GM19463 (cell line): Measurements from ENCODE around the gene IL27RA.

ENCODE experiments used
- ATAC-seq: cut with Tn5 transposase; IDR thresholded peaks from one replicate; pipeline ENCODE4 v1.9.1; 2021; ENCODE audit warnings: mild to moderate bottlenecking, moderate library complexity; ENCODE audit not compliant: unreplicated experiment

Gene IL27RA

DNA sequence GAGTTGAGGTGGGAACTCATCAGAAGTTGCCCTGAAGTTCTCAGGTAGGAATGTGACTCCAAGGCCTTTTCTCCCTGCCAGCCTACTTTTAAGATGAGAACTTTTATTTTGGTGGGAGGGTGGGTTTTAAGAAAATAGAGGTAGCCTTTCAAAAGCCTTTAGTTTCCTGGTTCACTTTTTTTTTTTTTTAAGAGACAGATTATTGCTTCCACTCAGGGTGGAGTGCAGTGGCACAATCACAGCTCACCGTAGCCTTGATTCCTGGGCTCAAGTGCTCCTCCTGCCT is 51.1 kb downstream of the IL27RA start:
- ATAC-seq, result no peak

DNA sequence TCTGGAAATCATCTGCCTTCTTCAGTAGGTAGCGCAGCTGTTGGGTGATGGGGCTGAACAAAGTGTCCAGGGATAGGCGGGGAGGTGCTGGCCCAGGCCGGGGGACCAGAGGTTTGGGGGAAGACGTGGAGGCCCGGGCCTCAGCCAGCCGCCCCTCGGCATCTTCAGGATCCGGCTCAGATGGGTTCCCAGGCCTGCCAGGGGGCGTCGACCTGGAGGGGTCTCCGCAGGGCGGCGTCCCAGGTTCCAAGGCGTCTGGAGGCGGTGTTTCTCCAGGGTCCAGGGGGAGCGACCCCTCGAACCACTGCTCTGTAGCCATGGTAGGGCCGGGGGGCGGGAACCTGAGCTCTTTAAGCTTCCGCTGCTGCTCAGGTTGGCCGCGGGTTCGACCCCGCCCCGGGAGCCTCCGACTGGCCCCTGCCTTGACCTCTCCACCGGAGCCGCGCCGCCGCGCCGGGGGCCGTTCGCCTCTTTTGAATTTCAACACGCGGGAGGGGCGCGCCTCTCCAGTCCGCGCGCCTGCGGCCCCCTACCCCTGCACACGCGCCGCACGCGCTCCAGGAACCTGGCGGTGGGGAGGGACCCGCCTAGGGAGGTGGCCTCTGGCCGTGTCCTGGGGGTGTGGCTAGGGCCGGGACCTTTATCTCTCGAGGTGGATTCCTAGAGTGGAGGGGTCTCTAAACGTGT is 53.9 kb downstream of the IL27RA start, which contains the start of gene C19orf67:
C19orf67 (minus strand) TSS at position 475 of the 687 bp plus-strand sequence; CDS start at position 319, 156 bp downstream.
- ATAC-seq, result no peak

DNA sequence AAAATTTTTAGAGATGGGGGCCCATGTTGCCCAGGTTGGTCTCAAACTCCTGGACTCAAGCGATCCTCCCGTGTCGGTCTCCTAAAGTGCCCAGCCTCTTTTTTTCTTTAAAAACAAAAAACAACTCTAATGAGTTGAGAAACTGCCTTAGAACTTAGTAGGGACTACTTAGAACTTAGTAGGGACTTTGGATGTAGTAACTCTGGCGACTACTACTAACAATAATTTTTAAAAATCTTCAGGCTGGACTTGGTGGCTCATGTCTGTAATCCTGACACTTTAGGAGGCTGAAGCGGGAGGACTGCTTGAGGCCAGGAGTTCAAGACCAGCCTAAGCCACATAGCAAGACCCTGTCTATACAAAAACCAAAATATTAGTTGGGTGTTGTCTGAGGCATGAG is 54.5 kb downstream of the IL27RA start:
- ATAC-seq, result no peak

DNA sequence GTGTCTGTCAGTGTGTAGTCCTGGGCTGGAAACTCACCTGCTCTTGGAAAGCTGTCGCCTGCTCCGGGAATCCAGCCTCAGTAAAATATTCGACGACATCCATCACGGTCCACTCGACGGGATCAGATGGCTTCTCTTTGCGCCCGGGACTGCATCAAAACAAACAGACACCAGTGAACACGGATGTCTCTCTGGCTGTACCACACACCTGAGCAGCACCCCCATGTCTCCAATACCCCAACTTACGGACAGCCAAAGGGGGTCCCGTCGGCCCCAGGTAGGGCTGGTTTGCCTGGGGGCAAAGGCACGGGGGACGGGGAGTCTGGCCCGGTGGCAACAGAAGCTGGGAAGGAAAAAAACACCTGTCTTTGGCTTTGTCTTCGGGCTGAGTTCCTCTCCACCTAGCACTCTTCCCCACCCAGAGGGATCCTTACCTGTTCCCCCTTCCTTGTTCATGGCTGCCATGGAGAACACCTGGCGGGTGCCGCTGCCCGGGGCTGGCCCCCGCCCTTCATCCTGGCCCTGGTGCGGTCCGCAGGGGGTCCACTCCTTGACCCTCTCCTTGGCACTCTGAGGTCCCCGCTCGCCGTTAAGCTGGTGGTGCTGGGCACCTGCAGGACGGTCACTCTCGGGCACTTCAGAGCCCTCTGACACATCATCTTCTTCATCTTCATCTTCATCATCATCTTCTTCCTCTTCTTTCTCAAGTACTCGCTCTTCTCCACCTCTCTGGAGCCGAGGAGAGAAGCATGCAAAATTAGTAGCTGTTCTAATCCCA is 57.3 kb downstream of the IL27RA start:
- no peak for ATAC-seq

DNA sequence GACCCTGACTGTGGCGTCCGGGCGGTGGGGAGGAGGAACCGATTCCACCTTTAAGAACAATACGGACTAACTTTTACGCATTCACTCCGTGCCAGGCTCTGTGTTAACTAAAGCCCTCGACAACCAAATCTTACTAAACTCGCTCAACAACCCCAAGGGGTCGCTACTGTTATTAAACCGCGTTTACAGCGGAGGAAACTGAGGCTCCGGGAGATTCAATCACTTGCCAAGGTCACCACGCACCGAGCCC is 57.8 kb downstream of the IL27RA start:
- ATAC-seq, result no peak

DNA sequence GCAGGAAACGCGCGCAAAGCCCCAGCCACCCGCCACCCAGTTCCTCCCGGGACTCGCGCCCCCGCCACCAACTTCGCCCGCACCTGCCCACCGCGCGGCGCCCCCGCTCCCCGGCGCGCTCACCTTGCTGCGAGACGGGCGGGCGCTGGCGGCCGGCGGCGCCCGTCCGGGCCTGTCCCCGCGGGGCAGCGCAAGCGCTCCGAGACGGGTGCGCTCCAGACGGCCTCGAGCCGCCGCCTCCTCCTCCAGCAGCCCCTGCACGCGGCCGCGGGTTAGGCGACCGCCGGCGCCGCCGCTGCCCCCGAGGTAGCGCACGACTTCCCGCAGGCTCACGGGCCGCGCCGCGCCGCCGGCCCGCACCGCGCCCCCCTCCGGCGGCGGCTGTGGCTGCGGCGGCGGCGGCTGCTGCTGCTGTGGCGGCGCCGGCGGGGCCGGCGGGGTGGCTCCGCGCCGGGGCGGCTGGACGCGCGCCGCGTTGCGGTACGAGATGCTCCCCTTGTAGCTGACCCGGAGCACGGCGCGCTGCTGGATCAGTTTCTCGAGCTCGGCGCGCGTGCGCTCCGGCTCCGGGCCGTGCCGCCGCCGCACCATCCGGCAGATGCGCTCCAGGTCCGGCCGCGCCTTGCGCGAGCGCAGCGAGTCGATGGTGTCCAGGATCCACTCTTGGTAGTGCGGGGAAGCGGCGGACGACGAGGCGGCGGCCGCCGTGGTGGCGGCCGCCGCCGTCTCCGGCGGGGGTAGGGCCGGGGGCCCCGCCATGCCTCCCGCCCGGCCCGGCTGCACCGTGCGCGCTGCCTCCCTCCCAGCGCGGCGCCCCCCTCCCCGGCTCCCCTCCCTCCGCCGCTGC is 58.3 kb downstream of the IL27RA start:
- no peak for ATAC-seq

DNA sequence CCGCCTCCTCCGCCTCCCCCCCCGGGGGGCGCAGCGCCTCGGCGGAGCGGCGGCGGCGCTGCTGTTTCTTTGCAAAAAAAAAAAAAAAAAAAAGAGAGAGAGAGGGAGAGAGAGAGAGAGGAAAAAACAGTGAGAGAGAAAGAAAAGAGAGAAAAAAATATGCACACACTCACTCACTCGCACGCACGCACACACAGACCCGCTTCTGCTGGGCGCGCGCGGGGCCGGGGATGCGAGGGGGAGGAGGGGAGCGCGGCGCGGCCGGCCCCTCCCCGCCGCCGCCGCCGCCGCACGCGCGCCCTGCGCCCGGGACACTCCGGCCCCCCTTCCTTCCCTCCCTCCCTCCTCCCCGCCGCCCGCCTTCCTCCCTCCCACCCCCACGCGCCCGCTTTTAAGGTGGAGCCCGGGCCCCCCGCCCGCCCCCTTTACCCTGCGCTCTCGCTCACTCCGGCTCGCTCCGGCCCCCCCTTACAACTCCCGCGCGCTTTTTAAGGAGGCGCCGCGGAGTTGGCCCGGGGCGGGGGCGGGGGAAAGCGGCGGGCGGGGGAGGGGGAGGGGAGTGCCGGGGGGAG is 59.0 kb downstream of the IL27RA start, which contains the start of gene SAMD1:
SAMD1 (minus strand) TSS at position 243 of the 572 bp plus-strand sequence.
- peak; percentile 39 for ATAC-seq

DNA sequence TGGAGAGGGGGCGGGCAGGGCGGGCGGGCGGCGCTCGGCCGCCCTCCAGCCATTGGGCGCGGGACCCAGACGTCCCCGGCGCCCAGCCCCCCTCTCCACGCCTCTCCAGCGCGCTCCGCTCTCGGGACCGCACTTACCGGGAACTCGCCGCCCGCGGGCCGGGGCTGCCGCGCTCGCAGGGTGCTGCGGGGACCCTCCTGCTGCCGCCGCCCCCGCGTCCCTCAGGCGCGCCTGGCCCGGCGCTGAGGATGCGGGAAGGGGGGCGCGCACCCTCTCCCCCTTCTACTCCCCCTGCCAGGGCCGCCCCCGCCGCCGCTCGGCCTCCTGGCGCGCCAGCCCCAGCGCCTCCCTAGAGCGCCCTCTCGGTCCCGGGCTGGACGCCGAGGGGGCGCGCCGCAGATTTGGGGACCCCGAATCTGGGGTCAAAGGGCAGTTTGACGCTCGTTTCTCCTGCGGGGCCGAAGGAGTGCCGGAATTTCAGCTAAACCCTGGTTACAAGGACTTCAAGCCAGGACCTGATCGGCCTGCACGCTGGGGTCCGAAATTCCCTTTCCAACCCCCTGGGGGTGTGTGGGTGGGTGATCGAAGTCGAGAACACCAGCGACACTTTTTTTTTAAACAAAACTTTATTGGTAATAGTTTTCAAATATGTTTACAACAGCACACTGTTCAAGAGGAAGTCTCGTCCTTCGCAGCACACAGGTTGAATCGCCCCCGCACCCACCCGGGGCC is 59.7 kb downstream of the IL27RA start:
- ATAC-seq, result peak; percentile 58

DNA sequence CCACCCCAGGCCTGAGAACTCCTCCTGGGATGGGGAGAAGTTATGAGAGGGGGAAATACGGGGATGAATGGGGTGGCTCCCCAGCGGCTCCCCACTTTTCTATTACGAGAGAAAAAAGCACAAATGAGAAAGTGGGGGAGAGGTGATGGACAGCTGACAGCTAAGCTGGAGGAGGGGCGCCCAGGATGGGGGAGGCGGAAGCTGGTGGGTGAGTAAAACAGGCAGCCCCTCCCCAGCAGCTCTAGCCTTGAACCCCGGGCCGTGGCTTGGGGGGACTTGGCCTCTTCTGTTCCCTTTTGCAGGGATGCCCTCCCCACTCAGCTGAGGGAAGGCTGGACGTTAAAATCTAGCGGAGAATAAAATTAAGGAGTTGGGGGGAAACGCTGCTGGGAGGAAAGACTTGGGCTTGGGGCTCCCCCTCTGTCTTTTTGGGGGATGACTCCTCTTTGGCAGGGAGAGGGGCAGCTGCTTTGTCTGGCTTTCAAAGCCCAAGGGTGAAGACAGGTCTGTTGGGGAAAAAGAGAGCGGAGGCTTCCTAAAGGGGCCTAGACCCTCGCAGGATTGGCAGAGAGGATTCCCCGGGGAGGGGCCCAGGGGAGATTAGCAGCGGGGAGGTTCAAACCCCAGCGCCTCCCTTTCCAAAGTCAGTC is 60.4 kb downstream of the IL27RA start:
- ATAC-seq, result peak; percentile 10

DNA sequence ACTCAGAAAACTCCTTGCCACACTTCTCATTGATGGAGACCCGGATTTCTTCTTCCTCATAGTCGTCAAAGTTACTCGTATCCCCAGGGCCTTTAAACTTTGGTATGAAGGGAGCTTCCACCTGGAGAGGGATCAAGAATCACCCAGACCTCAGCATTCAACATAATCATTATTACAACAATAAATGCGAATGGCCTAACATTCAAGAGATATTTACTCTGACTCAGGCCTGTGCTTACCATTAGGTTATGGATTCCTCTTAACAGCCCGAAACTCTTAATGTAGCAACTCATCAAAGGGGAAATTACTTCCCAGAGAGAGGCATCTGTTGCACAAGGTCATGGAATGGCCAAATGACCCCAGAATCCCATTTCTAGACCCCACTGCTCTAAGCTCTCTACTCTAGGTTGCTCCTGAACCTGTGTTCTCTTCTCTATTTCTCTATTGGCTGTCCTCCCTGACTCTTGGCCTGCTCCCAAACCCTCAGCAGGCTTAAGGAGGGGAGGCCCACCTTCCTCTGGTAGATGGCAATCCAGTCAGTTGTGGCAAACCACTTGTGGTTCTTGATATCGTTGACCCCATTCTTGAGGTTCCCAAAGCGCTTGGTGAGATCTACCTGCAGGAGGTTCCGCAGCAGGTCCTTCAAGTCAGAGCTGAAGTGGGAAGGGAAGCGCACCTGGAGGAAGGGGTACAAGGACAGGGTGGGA is 61.7 kb downstream of the IL27RA start:
- ATAC-seq, result no peak

DNA sequence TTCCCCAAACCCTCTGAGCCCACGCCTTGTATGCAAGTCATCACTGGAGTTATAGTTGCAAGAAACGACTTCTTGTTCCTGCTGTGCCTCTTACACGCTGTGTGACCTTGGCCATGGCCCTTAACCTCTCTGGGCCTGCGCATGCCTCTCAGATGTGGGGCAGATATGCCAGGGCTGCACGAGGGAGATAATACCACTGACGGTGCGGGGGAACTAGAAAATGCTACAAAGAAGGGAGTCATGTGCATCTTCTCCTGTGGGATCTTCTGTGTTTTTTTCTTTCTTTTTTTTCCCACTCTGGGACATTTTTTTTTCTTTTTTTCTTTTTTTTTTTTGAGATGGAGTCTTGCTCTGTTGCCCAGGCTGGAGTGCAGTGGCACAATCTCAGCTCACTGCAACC is 63.3 kb downstream of the IL27RA start:
- ATAC-seq, result no peak

DNA sequence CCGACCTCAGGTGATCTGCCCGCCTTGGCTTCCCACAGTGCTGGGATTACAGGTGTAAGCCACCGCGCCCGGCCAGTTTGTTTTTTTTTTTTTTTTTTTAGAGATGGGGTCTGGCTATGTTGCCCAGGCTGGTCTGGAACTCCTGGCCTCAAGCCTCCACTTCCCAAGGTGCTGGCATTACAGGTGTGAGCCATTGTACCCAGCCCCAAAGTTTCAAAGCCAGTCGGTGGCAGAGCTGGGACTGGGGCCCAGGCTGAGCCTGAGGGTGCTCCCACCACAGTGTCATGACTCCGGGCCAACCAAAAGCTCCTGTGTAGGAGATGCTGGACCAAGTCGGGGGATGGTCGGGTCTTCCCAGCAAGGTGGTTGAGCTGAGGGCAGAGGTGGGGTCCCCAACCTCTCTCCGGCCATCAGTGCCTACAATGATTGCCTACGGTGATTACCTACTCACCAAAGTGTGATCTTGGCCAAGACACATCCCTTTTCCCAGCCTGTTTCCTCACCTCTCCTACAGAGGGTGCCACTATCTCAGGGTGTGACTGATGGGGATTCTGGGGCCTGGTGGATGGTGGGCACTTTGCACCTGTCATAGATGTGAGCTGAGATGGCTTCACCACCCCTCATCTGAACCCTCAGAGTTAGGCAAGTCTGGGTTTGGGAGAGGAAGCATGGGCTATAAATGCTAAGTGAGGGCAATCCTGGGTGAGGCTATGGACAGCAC is 64.9 kb downstream of the IL27RA start:
- ATAC-seq, result no peak

DNA sequence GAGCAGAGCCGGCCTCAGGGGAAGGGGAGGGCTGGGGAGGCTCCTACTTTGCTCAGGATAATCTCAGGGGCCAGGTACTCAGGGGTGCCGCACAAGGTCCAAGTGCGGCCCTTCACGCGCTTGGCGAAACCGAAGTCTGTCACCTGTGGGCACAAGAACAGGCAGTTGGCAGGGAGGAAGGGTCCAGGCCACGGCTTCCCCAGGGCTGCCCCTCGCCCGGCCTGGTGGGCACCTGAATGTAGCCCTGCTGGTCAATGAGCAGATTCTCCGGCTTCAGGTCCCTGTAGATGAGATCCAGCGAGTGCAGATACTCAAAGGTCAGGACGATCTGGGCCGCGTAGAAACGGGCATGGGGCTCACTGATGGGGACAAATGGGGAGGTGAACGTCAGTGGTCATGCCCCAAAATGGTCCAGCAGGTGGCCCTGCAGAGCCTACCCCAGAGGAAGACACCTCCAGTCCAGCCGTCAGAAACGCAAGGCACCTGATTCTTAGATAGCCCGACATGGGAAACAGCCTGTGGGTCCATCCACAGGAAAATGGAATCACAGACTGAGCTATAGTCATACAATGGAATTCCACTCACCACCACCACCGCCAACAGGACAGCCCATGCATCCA is 66.1 kb downstream of the IL27RA start:
- ATAC-seq, result no peak

DNA sequence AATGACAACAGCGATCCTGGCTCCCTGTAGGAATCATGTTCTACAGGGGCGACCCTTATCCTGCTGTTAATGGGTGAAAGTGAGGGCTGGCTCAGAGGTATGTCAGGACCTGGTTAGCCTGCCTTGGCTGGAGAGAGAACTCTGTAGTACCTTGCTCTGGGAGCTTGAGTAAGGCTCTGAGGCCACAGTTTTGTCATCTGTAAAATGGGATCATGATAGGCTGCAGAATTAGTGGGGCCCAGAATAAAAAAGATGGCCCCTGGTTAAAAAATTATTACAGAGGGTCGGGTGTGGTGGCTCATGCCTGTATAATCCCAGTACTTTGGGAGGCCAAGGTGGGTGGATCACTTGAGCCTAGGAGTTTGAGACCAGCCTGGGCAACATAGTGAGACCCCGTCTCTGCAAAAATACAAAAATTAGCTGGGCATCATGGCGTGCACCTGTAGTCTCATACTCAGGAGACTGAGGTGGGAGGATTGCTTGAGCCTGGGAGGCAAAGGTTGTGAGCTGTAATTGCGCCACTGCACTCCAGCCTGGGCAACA is 69.5 kb downstream of the IL27RA start:
- no peak for ATAC-seq

DNA sequence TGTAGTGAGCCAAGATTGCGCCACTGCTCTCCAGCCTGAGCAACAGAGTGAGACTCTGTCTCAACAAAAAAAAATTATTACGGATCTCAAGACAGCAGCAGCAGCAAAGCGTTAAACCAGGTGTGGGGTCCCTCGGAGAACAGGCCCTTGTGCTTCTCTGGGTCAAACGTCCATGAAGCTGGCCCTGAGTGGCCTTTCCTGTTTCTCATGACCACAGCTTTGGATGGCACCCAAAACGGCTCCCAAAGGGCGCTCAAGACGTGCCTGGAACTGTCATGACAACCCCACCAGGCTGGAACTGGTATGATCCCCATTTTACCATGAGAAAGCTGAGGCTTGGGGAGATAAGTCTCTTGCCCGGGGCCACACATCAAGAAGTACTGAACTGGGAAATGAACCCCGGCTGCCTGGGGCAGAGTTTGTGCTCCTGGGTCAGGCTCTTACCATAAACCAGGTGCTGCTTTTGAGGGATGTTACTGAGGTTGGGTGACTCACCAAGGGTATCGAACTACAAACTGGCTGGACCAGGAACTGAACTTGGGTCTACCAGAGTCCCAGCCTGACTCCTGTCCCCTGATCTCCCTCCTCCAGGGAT is 70.6 kb downstream of the IL27RA start:
- no peak for ATAC-seq

DNA sequence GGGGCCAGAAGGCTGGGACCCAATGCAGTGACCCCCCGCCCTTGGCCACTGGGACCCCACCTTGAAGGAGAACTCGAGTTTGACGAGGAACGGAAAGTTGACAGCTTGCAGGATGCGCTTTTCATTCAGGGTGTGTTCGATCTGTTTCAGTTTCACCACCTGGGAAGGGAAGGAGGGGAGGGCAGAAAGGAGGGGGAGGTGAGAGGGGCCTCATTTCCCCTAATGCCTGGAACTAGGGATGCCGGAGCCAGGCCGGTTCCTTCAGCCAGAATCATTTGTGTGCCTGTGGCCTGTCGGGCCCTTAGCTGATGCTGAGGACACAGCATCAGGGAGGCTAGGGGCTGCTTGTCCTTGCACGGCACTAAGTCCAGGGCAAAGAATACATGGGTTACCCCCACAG is 71.2 kb downstream of the IL27RA start:
- ATAC-seq, result no peak
